GM23248 (cell line): Measurements from ENCODE around the gene MARCHF2. TPM values are rescaled to one million over a fixed set of nuclear protein-coding genes. Genes with fewer than 3 reads are reported as not detected.

Experiments used
- DNase-seq: peaks from one replicate; pipeline ENCODE4 v3.0.0-alpha.2; 2015
- H2AFZ ChIP-seq: fragments of 200-600 bp; sonication (generic); 2 replicates; pipeline ENCODE4 v1.6.1; 2016; ENCODE audit warnings: antibody characterized with exemption
- H3F3A ChIP-seq: fragments of 200-600 bp; sonication (generic); 2 replicates; pipeline ENCODE4 v1.6.1; 2016; ENCODE audit warnings: mild to moderate bottlenecking, antibody characterized with exemption, mixed run types; ENCODE audit not compliant: insufficient read depth
- H3K27ac ChIP-seq: fragments of 200-600 bp; sonication (generic); 2 replicates; pipeline ENCODE4 v1.5.1; 2016; ENCODE audit warnings: mild to moderate bottlenecking
- H3K27me3 ChIP-seq: fragments of 200-600 bp; sonication (generic); replicated peaks from 2 replicates; pipeline ENCODE4 v1.6.1; 2016; ENCODE audit warnings: mild to moderate bottlenecking; ENCODE audit not compliant: insufficient read depth
- H3K36me3 ChIP-seq: fragments of 200-600 bp; sonication (generic); 2 replicates; pipeline ENCODE4 v1.6.1; 2016; ENCODE audit warnings: low read depth, mild to moderate bottlenecking
- H3K4me1 ChIP-seq: fragments of 200-600 bp; sonication (generic); 2 replicates; pipeline ENCODE4 v1.6.1; 2016; ENCODE audit warnings: mild to moderate bottlenecking; ENCODE audit not compliant: insufficient read depth
- H3K4me2 ChIP-seq: fragments of 200-600 bp; sonication (generic); one replicate; pipeline ENCODE4 v1.6.1; 2016; ENCODE audit warnings: mild to moderate bottlenecking; ENCODE audit not compliant: unreplicated experiment
- H3K4me3 ChIP-seq: fragments of 200-600 bp; sonication (generic); 2 replicates; pipeline ENCODE4 v1.5.1; 2016; ENCODE audit warnings: mild to moderate bottlenecking
- H3K79me2 ChIP-seq: fragments of 200-600 bp; sonication (generic); 2 replicates; pipeline ENCODE4 v1.6.1; 2016; ENCODE audit warnings: mild to moderate bottlenecking; ENCODE audit not compliant: insufficient read depth
- H3K9ac ChIP-seq: fragments of 200-600 bp; sonication (generic); 2 replicates; pipeline ENCODE4 v1.6.1; 2016; ENCODE audit warnings: mild to moderate bottlenecking
- H3K9me2 ChIP-seq: fragments of 200-600 bp; sonication (generic); 2 replicates; pipeline ENCODE4 v1.6.1; 2016; ENCODE audit warnings: mixed run types, mild to moderate bottlenecking, moderate library complexity; ENCODE audit not compliant: insufficient read depth
- H3K9me3 ChIP-seq: fragments of 200-600 bp; sonication (generic); one replicate; pipeline ENCODE4 v1.6.1; 2017; ENCODE audit warnings: low read depth
- H4K20me1 ChIP-seq: fragments of 200-600 bp; sonication (generic); 2 replicates; pipeline ENCODE4 v1.6.0; 2016; ENCODE audit not compliant: insufficient read depth
- EZH2 ChIP-seq: fragments of 200-600 bp; sonication (generic); IDR thresholded peaks from 2 replicates; pipeline ENCODE4 v1.6.1; 2018; ENCODE audit warnings: antibody characterized with exemption, mild to moderate bottlenecking; ENCODE audit not compliant: insufficient read depth, poor library complexity, severe bottlenecking
- EZH2phosphoT487 ChIP-seq: fragments of 200-600 bp; sonication (generic); IDR thresholded peaks from 2 replicates; pipeline ENCODE4 v1.6.1; 2018; ENCODE audit warnings: antibody characterized with exemption, moderate library complexity, mild to moderate bottlenecking, low read depth; ENCODE audit not compliant: insufficient read depth
- WGBS, 2 experiments: methylation state at CpG; one replicate each; pipeline ENCODE4 v1.1.6; 2015 to 2017; ENCODE audit warnings: low lambda C conversion rate in 2 of 2, low coverage in 1 of 2; ENCODE audit errors: missing lambda C conversion rate in 2 of 2; 5-methylcytosine and 5-hydroxymethylcytosine counted together
- in situ Hi-C: fragments of 300-500 bp; cut with MboI; formaldehyde crosslinking; loops from 2 replicates; pipeline ENCODE4 v1.15.0; 2020
- polyA plus RNA-seq: library from polyadenylated mRNA; unstranded; fragments of >200 nt; fragmentation: Nextera tagmentation; extraction: Ambion mirVana; gene quantifications from 2 replicates; pipeline ENCODE4 v1.2.1, GENCODE V29; 2016
- total RNA-seq: library from RNA; depleted of rRNA; stranded (reverse); fragments of >200 nt; shearing (Covaris generic); gene quantifications from 2 replicates; pipeline ENCODE4 v1.2.3, GENCODE V29; 2014

MARCHF2 gene
- total and polyA plus RNA-seq, 2 experiments from 2014 or later, result 33.1 to 87.4 TPM

GRCh38 chr19:8461891-8462290 is 48.8 kb downstream of the MARCHF2 start:
- 84 to 85% methylated on average over 14 of the region's 14 CpGs for WGBS, 2 experiments
- peaks cover 97% of the 10 kb centered on the region for H3K79me2 ChIP-seq
- in situ Hi-C loops, result no loop called here
- H4K20me1 ChIP-seq, result peaks cover 27% of the 10 kb centered on the region
- no peaks in the 10 kb centered on the region for H3K27me3 ChIP-seq
- peaks cover 32% of the 10 kb centered on the region for H3K4me1 ChIP-seq
- H3K9ac ChIP-seq, result no peak overlapping the region
- H3K4me3 ChIP-seq, result no peak overlapping the region
- H3K9me2 ChIP-seq, result no peaks in the 10 kb centered on the region
- H3K9me3 ChIP-seq, result no peaks in the 10 kb centered on the region
- TF ChIP-seq EZH2phosphoT487, result no peak
- TF ChIP-seq EZH2, result no peak
- no peak overlapping the region for H3K27ac ChIP-seq
- peaks cover 22% of the 10 kb centered on the region for H3K36me3 ChIP-seq
- DNase-seq, result no peak
- no peak overlapping the region for H2AFZ ChIP-seq
- peaks cover 46% of the 10 kb centered on the region for H3F3A ChIP-seq
- H3K4me2 ChIP-seq, result no peak overlapping the region

GRCh38 chr19:8462571-8462970 is 49.5 kb downstream of the MARCHF2 start:
- no peaks in the 10 kb centered on the region for H3K9me2 ChIP-seq
- H3K4me2 ChIP-seq, result no peak overlapping the region
- H2AFZ ChIP-seq, result no peak overlapping the region
- H3K4me3 ChIP-seq, result no peak overlapping the region
- no peak overlapping the region for H3K27ac ChIP-seq
- 59 to 64% methylated on average over 5 of the region's 5 CpGs for WGBS, 2 experiments
- H3K4me1 ChIP-seq, result peaks cover 32% of the 10 kb centered on the region
- TF ChIP-seq EZH2 (no peak), EZH2phosphoT487 (no peak)
- H3K9me3 ChIP-seq, result no peaks in the 10 kb centered on the region
- no peak overlapping the region for H3K9ac ChIP-seq
- peaks cover 97% of the 10 kb centered on the region for H3K79me2 ChIP-seq
- H3K36me3 ChIP-seq, result peaks cover 29% of the 10 kb centered on the region
- no peaks in the 10 kb centered on the region for H3K27me3 ChIP-seq
- in situ Hi-C loops, result no loop called here
- H4K20me1 ChIP-seq, result peaks cover 25% of the 10 kb centered on the region
- DNase-seq, result no peak
- peaks cover 44% of the 10 kb centered on the region for H3F3A ChIP-seq

GRCh38 chr19:8463365-8463764 is 50.3 kb downstream of the MARCHF2 start:
- TF ChIP-seq EZH2, result no peak
- no peak for TF ChIP-seq EZH2phosphoT487
- no peaks in the 10 kb centered on the region for H3K27me3 ChIP-seq
- H3K9ac ChIP-seq, result no peak overlapping the region
- peaks cover 97% of the 10 kb centered on the region for H3K79me2 ChIP-seq
- H3K4me1 ChIP-seq, result peaks cover 25% of the 10 kb centered on the region
- no peaks in the 10 kb centered on the region for H3K9me3 ChIP-seq
- no peak for DNase-seq
- peaks cover 17% of the 10 kb centered on the region for H4K20me1 ChIP-seq
- H3K27ac ChIP-seq, result no peak overlapping the region
- no peaks in the 10 kb centered on the region for H3K9me2 ChIP-seq
- no peak overlapping the region for H3K4me3 ChIP-seq
- H2AFZ ChIP-seq, result no peak overlapping the region
- H3K36me3 ChIP-seq, result peaks cover 35% of the 10 kb centered on the region
- H3F3A ChIP-seq, result peaks cover 40% of the 10 kb centered on the region
- H3K4me2 ChIP-seq, result no peak overlapping the region
- WGBS, 2 experiments, result 95 to 97% methylated on average over 8 of the region's 8 CpGs
- in situ Hi-C loops, result no loop called here

GRCh38 chr19:8466018-8466417 is 52.9 kb downstream of the MARCHF2 start:
- no peak overlapping the region for H3K4me2 ChIP-seq
- H3K4me3 ChIP-seq, result no peak overlapping the region
- no peak for TF ChIP-seq EZH2phosphoT487
- peaks cover 3% of the 10 kb centered on the region for H3K4me1 ChIP-seq
- H3K9me2 ChIP-seq, result no peaks in the 10 kb centered on the region
- H3K36me3 ChIP-seq, result peaks cover 60% of the 10 kb centered on the region
- WGBS, 2 experiments, result 80 to 85% methylated on average over 4 of the region's 4 CpGs
- peaks cover 23% of the 10 kb centered on the region for H3F3A ChIP-seq
- H3K79me2 ChIP-seq, result peaks cover 100% of the 10 kb centered on the region
- H4K20me1 ChIP-seq, result no peaks in the 10 kb centered on the region
- no peak for DNase-seq
- no peaks in the 10 kb centered on the region for H3K27me3 ChIP-seq
- H3K9ac ChIP-seq, result no peak overlapping the region
- no peak overlapping the region for H3K27ac ChIP-seq
- no peak overlapping the region for H2AFZ ChIP-seq
- no peaks in the 10 kb centered on the region for H3K9me3 ChIP-seq
- in situ Hi-C loops, result no loop called here

GRCh38 chr19:8468124-8468523 is 55.0 kb downstream of the MARCHF2 start:
- Histone ChIP-seq H3K27ac (no peak overlapping the region), H4K20me1 (no peaks in the 10 kb centered on the region), H3K79me2 (peaks cover 100% of the 10 kb centered on the region), H3K9ac (no peak overlapping the region), H3K9me2 (no peaks in the 10 kb centered on the region), H3K36me3 (peaks cover 80% of the 10 kb centered on the region), H2AFZ (no peak overlapping the region), H3K9me3 (no peaks in the 10 kb centered on the region), H3K4me1 (no peaks in the 10 kb centered on the region), H3K27me3 (no peaks in the 10 kb centered on the region), H3K4me2 (no peak overlapping the region), H3K4me3 (no peak overlapping the region), H3F3A (0 out of 2 replicates have a peak, but pooled peaks cover 14% of the 10 kb centered on the region)
- no peak for DNase-seq
- in situ Hi-C loops, result no loop called here
- TF ChIP-seq EZH2, result no peak
- no peak for TF ChIP-seq EZH2phosphoT487
- 97 to 98% methylated on average over 3 of the region's 3 CpGs for WGBS, 2 experiments
